22Rv1 (cell line): ENCODE results near the gene FN1.

Experiments
- ZFX ChIP-seq: fragments of 450-650 bp; IDR thresholded peaks from 2 replicates; pipeline ENCODE4 v1.6.1; 2017; ENCODE audit warnings: antibody characterized with exemption, borderline replicate concordance
- TF ChIP-seq, protein P1 (sequence below): fragments of 450-650 bp; IDR thresholded peaks from 2 replicates; pipeline ENCODE4 v1.5.1; 2017; ENCODE audit warnings: mild to moderate bottlenecking

DNA sequence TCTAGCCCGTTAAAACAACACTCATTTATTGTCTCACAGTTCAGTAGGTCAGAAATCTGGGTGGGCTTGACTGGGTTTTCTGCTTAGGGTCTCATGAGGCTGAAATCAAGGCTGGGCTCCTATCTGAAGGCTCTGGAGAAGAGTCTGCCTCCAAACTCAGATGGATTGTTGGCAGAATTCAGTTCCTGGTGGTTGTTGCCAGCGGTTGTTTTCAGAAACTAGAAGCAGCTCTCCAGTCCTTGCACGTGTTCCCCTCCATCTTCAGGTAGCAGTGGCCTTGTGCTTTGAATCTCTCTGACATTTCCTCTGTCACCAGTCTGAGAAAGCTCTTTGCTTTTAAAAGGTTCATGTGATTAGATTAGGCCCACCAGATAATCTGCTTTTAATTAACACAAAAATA, 20.1 kb upstream of the FN1 start:
- TF ChIP-seq, protein P1, sequence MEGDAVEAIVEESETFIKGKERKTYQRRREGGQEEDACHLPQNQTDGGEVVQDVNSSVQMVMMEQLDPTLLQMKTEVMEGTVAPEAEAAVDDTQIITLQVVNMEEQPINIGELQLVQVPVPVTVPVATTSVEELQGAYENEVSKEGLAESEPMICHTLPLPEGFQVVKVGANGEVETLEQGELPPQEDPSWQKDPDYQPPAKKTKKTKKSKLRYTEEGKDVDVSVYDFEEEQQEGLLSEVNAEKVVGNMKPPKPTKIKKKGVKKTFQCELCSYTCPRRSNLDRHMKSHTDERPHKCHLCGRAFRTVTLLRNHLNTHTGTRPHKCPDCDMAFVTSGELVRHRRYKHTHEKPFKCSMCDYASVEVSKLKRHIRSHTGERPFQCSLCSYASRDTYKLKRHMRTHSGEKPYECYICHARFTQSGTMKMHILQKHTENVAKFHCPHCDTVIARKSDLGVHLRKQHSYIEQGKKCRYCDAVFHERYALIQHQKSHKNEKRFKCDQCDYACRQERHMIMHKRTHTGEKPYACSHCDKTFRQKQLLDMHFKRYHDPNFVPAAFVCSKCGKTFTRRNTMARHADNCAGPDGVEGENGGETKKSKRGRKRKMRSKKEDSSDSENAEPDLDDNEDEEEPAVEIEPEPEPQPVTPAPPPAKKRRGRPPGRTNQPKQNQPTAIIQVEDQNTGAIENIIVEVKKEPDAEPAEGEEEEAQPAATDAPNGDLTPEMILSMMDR, result no peak
- no peak for TF ChIP-seq ZFX
